Hematopoietic multipotent progenitor cell treated with erythropoietin and hydrocortisone succinate and interleukin-3 and kit ligand, for 6 days (in vitro differentiated cells): Measurements from ENCODE around the gene SDR42E2.
"Not testable (repeated sequence)": the region's sequence is repeated elsewhere in the genome, so short reads cannot be mapped to it uniquely, and the experiment has no call there.

ENCODE experiments used
- DNase-seq: peaks from one replicate; pipeline ENCODE4 v3.0.0-alpha.2; 2015

The SDR42E2 gene

GRCh38 chr16:22161999-22162655 lies at the start of gene SDR42E2:
TSS of gene SDR42E2 (plus strand) at chr16:22162506. CDS start at chr16:22165583, 3,077 bp downstream.
- peak; percentile 29 for DNase-seq

- DNase-seq = no peak
Observed at GRCh38 chr16:22116095-22116700, 46.1 kb upstream of the SDR42E2 start.

GRCh38 chr16:22117609-22118008 lies 44.7 kb upstream of the SDR42E2 start:
- DNase-seq = no peak

GRCh38 chr16:22120440-22120839 lies 41.9 kb upstream of the SDR42E2 start:
- no peak for DNase-seq

- no peak for DNase-seq
Observed at GRCh38 chr16:22122239-22122638, 40.1 kb upstream of the SDR42E2 start.

GRCh38 chr16:22123146-22123545 lies 39.2 kb upstream of the SDR42E2 start:
- peak; percentile 17 for DNase-seq

- no peak for DNase-seq
Observed at GRCh38 chr16:22123759-22124490, 38.4 kb upstream of the SDR42E2 start.

- no peak for DNase-seq
Observed at GRCh38 chr16:22124583-22125284, 37.6 kb upstream of the SDR42E2 start.

- DNase-seq = no peak
Observed at GRCh38 chr16:22126037-22126558, 36.2 kb upstream of the SDR42E2 start.

GRCh38 chr16:22128537-22128936 lies 33.8 kb upstream of the SDR42E2 start:
- not testable (repeated sequence) for DNase-seq

GRCh38 chr16:22130528-22130927 lies 31.8 kb upstream of the SDR42E2 start:
- no peak for DNase-seq

GRCh38 chr16:22132801-22133200 lies 29.5 kb upstream of the SDR42E2 start:
- DNase-seq = no peak

- DNase-seq = no peak
Observed at GRCh38 chr16:22138482-22138881, 23.8 kb upstream of the SDR42E2 start.

- no peak for DNase-seq
Observed at GRCh38 chr16:22139008-22139407, 23.3 kb upstream of the SDR42E2 start.

- no peak for DNase-seq
Observed at GRCh38 chr16:22139732-22140131, 22.6 kb upstream of the SDR42E2 start.

- DNase-seq = peak; percentile 63
Observed at GRCh38 chr16:22141767-22142166, 20.5 kb upstream of the SDR42E2 start.

GRCh38 chr16:22144520-22144919 lies 17.8 kb upstream of the SDR42E2 start:
- no peak for DNase-seq

- no peak for DNase-seq
Observed at GRCh38 chr16:22147853-22148252, 14.5 kb upstream of the SDR42E2 start.

- no peak for DNase-seq
Observed at GRCh38 chr16:22151246-22151998, 10.9 kb upstream of the SDR42E2 start.

- no peak for DNase-seq
Observed at GRCh38 chr16:22152316-22152715, 10.0 kb upstream of the SDR42E2 start.

- DNase-seq = not testable (repeated sequence)
Observed at GRCh38 chr16:22153078-22153477, 9.2 kb upstream of the SDR42E2 start.

GRCh38 chr16:22161401-22161800 lies 905 bp upstream of the SDR42E2 start:
- no peak for DNase-seq

- DNase-seq = no peak
Observed at GRCh38 chr16:22162656-22163009, 327 bp downstream of the SDR42E2 start.
